Left renal pelvis (tissue), 4 donors: ENCODE results near the gene CDRT15. TPM values are rescaled to one million over a fixed set of nuclear protein-coding genes. Genes with fewer than 3 reads are reported as not detected.
"Not testable (repeated sequence)": the region's sequence is repeated elsewhere in the genome, so short reads cannot be mapped to it uniquely, and the experiment has no call there.

Source experiments
- DNase-seq, 4 donors: peaks; one replicate each; pipeline ENCODE4 v3.0.0-alpha.2; 2013; ENCODE audit warnings: low read depth in 4 of 4, low spot score in 3 of 4
- polyA plus RNA-seq, 4 donors: library from polyadenylated mRNA; unstranded; fragments of 120-200 nt; gene quantifications; one replicate each; pipeline ENCODE4 v1.2.1, GENCODE V29; 2013; ENCODE audit not compliant: insufficient read length in 4 of 4

Gene CDRT15
- polyA plus RNA-seq: under 1 TPM; 0.40 to 0.76 (median 0.55) TPM

- not testable (repeated sequence) for DNase-seq
These were observed at the start of gene CDRT15 for GRCh38 chr17:14236762-14237161. Gene CDRT15 (minus strand): TSS chr17:14236862. CDS start chr17:14236833, 29 bp downstream.

- DNase-seq: no peak
These were observed 46.1 kb upstream of the CDRT15 start for GRCh38 chr17:14282726-14283125.

DNA sequence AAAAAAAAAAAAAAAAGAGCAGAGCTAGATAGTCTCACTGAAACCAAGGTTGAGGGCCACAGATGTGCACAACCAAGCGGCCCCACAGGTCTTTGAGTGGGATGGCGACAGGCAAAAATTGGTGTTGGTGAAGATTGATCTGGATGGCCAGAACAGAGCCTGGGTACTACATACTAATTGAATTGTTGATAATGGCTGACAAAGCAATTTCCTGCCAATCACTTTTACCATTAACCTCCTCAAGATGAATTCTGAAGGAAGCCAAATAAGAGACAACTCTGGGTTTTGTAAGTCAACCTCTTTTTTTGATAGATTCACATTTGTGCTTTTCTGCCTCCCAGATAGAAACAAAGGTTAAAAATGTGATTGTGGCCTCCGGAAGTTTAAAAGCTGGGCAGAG lies 44.9 kb upstream of the CDRT15 start:
- DNase-seq: no peak

- DNase-seq: no peak
These were observed 40.0 kb upstream of the CDRT15 start for GRCh38 chr17:14276535-14277250.

- DNase-seq: no peak
These were observed 33.8 kb upstream of the CDRT15 start for GRCh38 chr17:14270508-14270907.

DNA sequence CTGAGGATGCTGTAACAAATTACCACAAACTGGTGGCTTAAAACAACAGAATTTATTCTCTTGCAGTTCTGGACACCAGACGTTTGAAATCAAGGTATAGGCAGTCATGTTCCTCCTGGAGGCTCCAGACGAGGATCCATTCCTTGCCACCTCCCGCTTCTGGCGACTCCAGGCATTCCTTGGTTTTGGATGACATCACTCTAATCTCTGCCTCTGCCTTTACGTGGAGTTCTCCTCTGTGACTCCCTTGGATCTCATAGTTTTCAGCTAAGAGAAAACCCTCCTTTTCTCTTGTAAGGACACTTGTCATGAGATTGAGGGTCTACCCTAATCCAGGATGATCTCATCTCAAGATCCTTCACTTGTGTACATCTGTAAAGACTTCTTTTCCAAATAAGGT lies 32.8 kb upstream of the CDRT15 start:
- DNase-seq: no peak

- DNase-seq: no peak
These were observed 31.6 kb upstream of the CDRT15 start for GRCh38 chr17:14268264-14268663.

GRCh38 chr17:14261406-14261805 lies 24.7 kb upstream of the CDRT15 start:
- DNase-seq: no peak

GRCh38 chr17:14245629-14246028 lies 9.0 kb upstream of the CDRT15 start:
- DNase-seq: no peak

DNA sequence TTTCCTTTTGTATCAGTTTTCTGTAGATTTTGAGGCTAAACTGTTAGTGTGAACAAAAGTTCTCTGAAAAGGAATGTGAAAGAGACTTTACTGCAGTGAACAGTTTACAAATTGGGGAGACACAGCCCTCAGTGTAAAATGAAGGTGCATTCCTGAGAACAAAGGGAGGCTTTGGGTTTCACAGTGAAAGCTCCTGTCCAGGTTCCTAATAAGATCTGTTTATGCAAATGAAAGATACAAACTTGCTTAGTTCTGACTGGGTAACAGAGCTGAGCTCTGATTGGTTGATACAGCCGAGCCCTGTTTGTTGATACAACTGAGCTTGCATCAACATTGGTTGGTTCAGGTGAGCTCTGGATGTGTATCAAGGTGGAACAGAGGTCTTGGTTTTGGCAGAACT lies 8.3 kb upstream of the CDRT15 start:
- DNase-seq: no peak

- not testable (repeated sequence) for DNase-seq
These were observed 2.6 kb upstream of the CDRT15 start for GRCh38 chr17:14239271-14239670.

DNA sequence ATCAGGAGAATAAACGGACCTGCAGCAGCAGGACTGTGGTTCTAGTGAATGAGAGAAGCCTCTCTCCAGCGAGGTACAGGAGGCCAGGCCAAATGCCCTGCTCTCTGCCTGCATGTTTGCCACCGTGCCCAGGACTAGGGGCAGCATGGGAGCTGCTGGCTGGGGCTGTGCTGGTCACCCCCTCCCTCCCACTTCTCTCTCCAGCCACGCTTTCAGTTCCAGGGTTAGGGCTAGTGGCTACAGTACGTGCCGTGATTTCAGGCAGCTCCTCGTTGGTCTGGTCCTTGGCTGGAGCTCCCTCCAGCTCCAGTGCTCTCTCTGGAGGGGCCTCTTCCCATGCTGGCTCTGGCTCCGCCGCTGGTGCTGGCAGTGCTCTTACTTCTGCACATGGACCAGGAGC lies 630 bp downstream of the CDRT15 start:
- DNase-seq: not testable (repeated sequence)

DNA sequence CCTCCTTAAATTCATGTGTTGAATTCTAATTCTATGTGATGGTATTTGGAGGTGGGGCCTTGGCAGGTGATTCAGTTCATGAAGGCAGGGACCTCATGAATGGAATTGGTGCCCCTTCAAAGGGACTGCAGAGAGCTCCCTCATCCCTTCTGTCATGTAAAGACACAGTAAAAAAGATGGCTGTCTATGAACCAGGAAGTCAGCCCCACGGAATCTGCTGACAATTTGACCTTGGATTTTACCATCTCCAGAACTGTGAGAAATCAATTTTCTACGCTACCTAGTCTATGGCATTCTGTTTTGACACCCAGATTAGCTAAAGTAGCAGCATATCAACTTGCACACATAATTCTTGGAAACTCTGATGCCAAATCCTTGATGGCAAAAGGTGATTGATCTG lies 1.6 kb downstream of the CDRT15 start:
- not testable (repeated sequence) for DNase-seq

DNA sequence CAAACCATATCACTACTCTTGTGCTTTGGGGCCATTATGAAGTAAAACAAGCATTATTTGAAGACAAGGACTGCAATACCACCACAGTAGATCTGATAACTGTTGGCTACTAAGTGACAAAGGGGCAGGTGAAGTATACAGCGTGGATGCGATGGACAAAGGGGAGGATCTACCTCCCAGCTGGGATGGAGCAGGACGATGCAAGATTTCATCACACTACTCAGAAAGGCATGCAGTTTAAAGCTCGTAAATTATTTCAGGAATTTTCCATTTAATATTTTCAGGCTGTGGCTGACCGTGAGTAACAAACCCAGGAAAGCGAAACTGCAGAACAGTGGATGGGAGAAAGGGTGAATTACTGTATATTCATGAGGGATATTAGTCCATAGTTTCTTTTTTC lies 5.5 kb downstream of the CDRT15 start:
- not testable (repeated sequence) for DNase-seq

- peak in 1 of 4 donors; percentile 4 for DNase-seq
These were observed 7.8 kb downstream of the CDRT15 start for GRCh38 chr17:14228903-14229302.

- DNase-seq: no peak
These were observed 9.6 kb downstream of the CDRT15 start for GRCh38 chr17:14227052-14227451.

DNA sequence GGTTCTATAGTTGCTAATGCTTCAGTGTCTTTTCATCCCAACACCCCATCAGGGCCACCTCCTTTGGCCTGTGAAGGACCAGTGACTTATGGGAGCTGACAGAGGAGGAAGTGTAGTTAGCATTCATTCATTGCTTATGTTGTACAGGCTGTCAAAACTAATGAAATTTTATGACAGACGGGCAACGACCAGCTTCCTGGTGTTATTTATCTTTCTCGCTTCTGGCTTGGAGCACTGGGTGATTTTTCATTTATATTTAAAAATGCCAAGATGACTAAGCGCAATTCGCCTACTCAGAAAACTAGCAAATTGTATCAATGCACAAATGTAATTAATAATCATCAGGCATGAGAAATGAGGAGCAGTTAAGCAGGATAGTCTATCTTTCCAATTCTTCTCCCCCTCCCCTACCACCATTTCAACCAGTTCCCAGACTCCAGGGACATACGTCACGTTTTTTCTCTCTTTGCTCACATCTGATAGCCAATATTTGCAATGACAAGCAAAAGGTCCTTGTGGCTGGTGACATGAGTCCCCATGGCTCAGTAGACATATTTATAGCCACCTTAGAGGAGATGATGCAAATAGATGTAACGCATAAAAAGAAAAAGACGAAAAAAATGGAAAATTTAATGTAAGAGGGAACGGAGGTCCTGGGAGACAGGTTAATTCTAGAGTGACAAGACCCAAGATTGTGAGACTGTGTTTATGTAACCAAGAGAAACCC lies 11.2 kb downstream of the CDRT15 start:
- DNase-seq: no peak

- no peak for DNase-seq
These were observed 14.1 kb downstream of the CDRT15 start for GRCh38 chr17:14222611-14223010.

- DNase-seq: no peak
These were observed 22.4 kb downstream of the CDRT15 start for GRCh38 chr17:14214271-14214670.

- DNase-seq: no peak
These were observed 24.3 kb downstream of the CDRT15 start for GRCh38 chr17:14212401-14212800.

- no peak for DNase-seq
These were observed 24.9 kb downstream of the CDRT15 start for GRCh38 chr17:14211801-14212200.

- DNase-seq: no peak
These were observed 25.4 kb downstream of the CDRT15 start for GRCh38 chr17:14211246-14211645.
